Measurements from ENCODE around the gene RNF113B. TPM values are rescaled to one million over a fixed set of nuclear protein-coding genes. Genes with fewer than 3 reads are reported as not detected.
A peak's percentile ranks its signal among the peaks of the same experiment; 100 is the strongest.

Gene RNF113B
- not detected for total RNA-seq
- under 1 TPM in 1 of 2 donors, not detected in 1; 0.20 TPM for polyA plus RNA-seq (ENCODE audit: insufficient read length in 2 of 2)
- long read RNA-seq, donor 1: 0 reads
- long read RNA-seq, donor 2: 0 reads
- long read RNA-seq, donor 3: 0 reads
- long read RNA-seq, donor 4: 0 reads

- no peak within 1 kb of the TSS for H3K27ac ChIP-seq (ENCODE audit: low read depth, low read length)
- 97% methylated on average over 56 of the region's 58 CpGs for WGBS (ENCODE audit: insufficient coverage)
These were observed at the start of gene RNF113B for GRCh38 chr13:98176777-98177608. Gene RNF113B, minus strand, starts transcription at chr13:98177269. Its CDS starts 33 bp downstream, at chr13:98177236.

GRCh38 chr13:98226496-98226895, 49.4 kb upstream of the RNF113B start:
- Histone ChIP-seq H3K4me3 (ENCODE audit: low read depth, low read length) (no peak overlapping the region), H3K4me1 (ENCODE audit: control insufficient read depth, insufficient read depth, low read length) (peaks cover 28% of the 10 kb centered on the region), H3K9me3 (ENCODE audit: control insufficient read depth, insufficient read depth, low read length) (peaks cover 2% of the 10 kb centered on the region), H3K27me3 (ENCODE audit: control insufficient read depth, insufficient read depth, low read length) (no peaks in the 10 kb centered on the region), H3K27ac (ENCODE audit: low read depth, low read length) (peak overlapping the region; percentile 10), H3K36me3 (ENCODE audit: control insufficient read depth, insufficient read depth, low read length) (no peaks in the 10 kb centered on the region)
- WGBS (ENCODE audit: insufficient coverage): no CpG with 5 or more reads among the region's 5 CpGs
- DNase-seq (ENCODE audit: low read depth in 4 of 6, low spot score in 6 of 6): peak in 1 of 6 donors; percentile 38

More at GRCh38 chr13:98176777-98177608, at the start of gene RNF113B:
- H3K9me3 ChIP-seq (ENCODE audit: control insufficient read depth, insufficient read depth, low read length): no peaks in the 10 kb centered on the region
- peaks cover 14% of the 10 kb centered on the region for H3K36me3 ChIP-seq (ENCODE audit: control insufficient read depth, insufficient read depth, low read length)
- no peaks in the 10 kb centered on the region for H3K27me3 ChIP-seq (ENCODE audit: control insufficient read depth, insufficient read depth, low read length)
- no peak for DNase-seq (ENCODE audit: low read depth in 4 of 6, low spot score in 6 of 6)
- H3K4me3 ChIP-seq (ENCODE audit: low read depth, low read length): no peak within 1 kb of the TSS
- peaks cover 15% of the 10 kb centered on the region for H3K4me1 ChIP-seq (ENCODE audit: control insufficient read depth, insufficient read depth, low read length)

GRCh38 chr13:98225036-98225940, 48.2 kb upstream of the RNF113B start:
- H3K4me3 ChIP-seq (ENCODE audit: low read depth, low read length): no peak overlapping the region
- H3K36me3 ChIP-seq (ENCODE audit: control insufficient read depth, insufficient read depth, low read length): no peaks in the 10 kb centered on the region
- H3K4me1 ChIP-seq (ENCODE audit: control insufficient read depth, insufficient read depth, low read length): peaks cover 33% of the 10 kb centered on the region
- 67% methylated on average over 17 of the region's 20 CpGs for WGBS (ENCODE audit: insufficient coverage)
- H3K27me3 ChIP-seq (ENCODE audit: control insufficient read depth, insufficient read depth, low read length): no peaks in the 10 kb centered on the region
- H3K9me3 ChIP-seq (ENCODE audit: control insufficient read depth, insufficient read depth, low read length): peaks cover 2% of the 10 kb centered on the region
- peak in 2 of 6 donors; percentile 37 to 55 for DNase-seq (ENCODE audit: low read depth in 4 of 6, low spot score in 6 of 6)
- H3K27ac ChIP-seq (ENCODE audit: low read depth, low read length): peak overlapping the region; percentile 10

GRCh38 chr13:98224557-98224956, 47.5 kb upstream of the RNF113B start:
- Histone ChIP-seq H3K27ac (ENCODE audit: low read depth, low read length) (no peak overlapping the region), H3K9me3 (ENCODE audit: control insufficient read depth, insufficient read depth, low read length) (peaks cover 2% of the 10 kb centered on the region), H3K27me3 (ENCODE audit: control insufficient read depth, insufficient read depth, low read length) (no peaks in the 10 kb centered on the region), H3K36me3 (ENCODE audit: control insufficient read depth, insufficient read depth, low read length) (no peaks in the 10 kb centered on the region), H3K4me1 (ENCODE audit: control insufficient read depth, insufficient read depth, low read length) (peaks cover 37% of the 10 kb centered on the region), H3K4me3 (ENCODE audit: low read depth, low read length) (no peak overlapping the region)
- DNase-seq (ENCODE audit: low read depth in 4 of 6, low spot score in 6 of 6): no peak
- WGBS (ENCODE audit: insufficient coverage): 83% methylated on average over 4 of the region's 5 CpGs

- Histone ChIP-seq H3K27me3 (ENCODE audit: control insufficient read depth, insufficient read depth, low read length) (no peaks in the 10 kb centered on the region), H3K4me3 (ENCODE audit: low read depth, low read length) (no peak overlapping the region)
- no peak for DNase-seq (ENCODE audit: low read depth in 4 of 6, low spot score in 6 of 6)
These were observed 46.7 kb upstream of the RNF113B start for GRCh38 chr13:98223741-98224140.

GRCh38 chr13:98222816-98223215, 45.7 kb upstream of the RNF113B start:
- no peak overlapping the region for H3K4me3 ChIP-seq (ENCODE audit: low read depth, low read length)
- no peaks in the 10 kb centered on the region for H3K9me3 ChIP-seq (ENCODE audit: control insufficient read depth, insufficient read depth, low read length)
- H3K36me3 ChIP-seq (ENCODE audit: control insufficient read depth, insufficient read depth, low read length): peaks cover 3% of the 10 kb centered on the region
- no peak overlapping the region for H3K27ac ChIP-seq (ENCODE audit: low read depth, low read length)
- WGBS (ENCODE audit: insufficient coverage): 92% methylated on average over 7 of the region's 7 CpGs
- H3K27me3 ChIP-seq (ENCODE audit: control insufficient read depth, insufficient read depth, low read length): no peaks in the 10 kb centered on the region
- no peak for DNase-seq (ENCODE audit: low read depth in 4 of 6, low spot score in 6 of 6)
- H3K4me1 ChIP-seq (ENCODE audit: control insufficient read depth, insufficient read depth, low read length): peaks cover 42% of the 10 kb centered on the region

More at GRCh38 chr13:98223741-98224140, 46.7 kb upstream of the RNF113B start:
- H3K4me1 ChIP-seq (ENCODE audit: control insufficient read depth, insufficient read depth, low read length): peaks cover 38% of the 10 kb centered on the region
- H3K36me3 ChIP-seq (ENCODE audit: control insufficient read depth, insufficient read depth, low read length): no peaks in the 10 kb centered on the region
- H3K9me3 ChIP-seq (ENCODE audit: control insufficient read depth, insufficient read depth, low read length): peaks cover 2% of the 10 kb centered on the region
- no peak overlapping the region for H3K27ac ChIP-seq (ENCODE audit: low read depth, low read length)

GRCh38 chr13:98222081-98222554, 45.0 kb upstream of the RNF113B start:
- Histone ChIP-seq H3K27ac (ENCODE audit: low read depth, low read length) (no peak overlapping the region), H3K4me1 (ENCODE audit: control insufficient read depth, insufficient read depth, low read length) (peaks cover 49% of the 10 kb centered on the region), H3K36me3 (ENCODE audit: control insufficient read depth, insufficient read depth, low read length) (peaks cover 7% of the 10 kb centered on the region), H3K9me3 (ENCODE audit: control insufficient read depth, insufficient read depth, low read length) (no peaks in the 10 kb centered on the region), H3K4me3 (ENCODE audit: low read depth, low read length) (no peak overlapping the region), H3K27me3 (ENCODE audit: control insufficient read depth, insufficient read depth, low read length) (no peaks in the 10 kb centered on the region)
- no peak for DNase-seq (ENCODE audit: low read depth in 4 of 6, low spot score in 6 of 6)
- 80% methylated on average over 2 of the region's 5 CpGs for WGBS (ENCODE audit: insufficient coverage)

GRCh38 chr13:98221234-98221633, 44.2 kb upstream of the RNF113B start:
- H3K4me3 ChIP-seq (ENCODE audit: low read depth, low read length): no peak overlapping the region
- WGBS (ENCODE audit: insufficient coverage): 33% methylated on average over 4 of the region's 6 CpGs
- no peak overlapping the region for H3K27ac ChIP-seq (ENCODE audit: low read depth, low read length)

GRCh38 chr13:98220271-98220791, 43.3 kb upstream of the RNF113B start:
- peaks cover 9% of the 10 kb centered on the region for H3K36me3 ChIP-seq (ENCODE audit: control insufficient read depth, insufficient read depth, low read length)
- no peak overlapping the region for H3K27ac ChIP-seq (ENCODE audit: low read depth, low read length)
- peaks cover 53% of the 10 kb centered on the region for H3K4me1 ChIP-seq (ENCODE audit: control insufficient read depth, insufficient read depth, low read length)
- WGBS (ENCODE audit: insufficient coverage): 74% methylated on average over 3 of the region's 4 CpGs
- DNase-seq (ENCODE audit: low read depth in 4 of 6, low spot score in 6 of 6): no peak
- H3K9me3 ChIP-seq (ENCODE audit: control insufficient read depth, insufficient read depth, low read length): no peaks in the 10 kb centered on the region
- no peaks in the 10 kb centered on the region for H3K27me3 ChIP-seq (ENCODE audit: control insufficient read depth, insufficient read depth, low read length)
- no peak overlapping the region for H3K4me3 ChIP-seq (ENCODE audit: low read depth, low read length)

More at GRCh38 chr13:98221234-98221633, 44.2 kb upstream of the RNF113B start:
- Histone ChIP-seq H3K27me3 (ENCODE audit: control insufficient read depth, insufficient read depth, low read length) (no peaks in the 10 kb centered on the region), H3K9me3 (ENCODE audit: control insufficient read depth, insufficient read depth, low read length) (no peaks in the 10 kb centered on the region), H3K36me3 (ENCODE audit: control insufficient read depth, insufficient read depth, low read length) (peaks cover 7% of the 10 kb centered on the region), H3K4me1 (ENCODE audit: control insufficient read depth, insufficient read depth, low read length) (peaks cover 55% of the 10 kb centered on the region)
- DNase-seq (ENCODE audit: low read depth in 4 of 6, low spot score in 6 of 6): peak in 2 of 6 donors; percentile 48 to 69
